A673 (cell line): ENCODE results near the gene CLTCL1. TPM values are rescaled to one million over a fixed set of nuclear protein-coding genes. Genes with fewer than 3 reads are reported as not detected.

ENCODE experiments used
- BruUV-seq: library from RNA; stranded (reverse); fragments of 400-500 nt; replicated peaks from 2 replicates; lab custom pipeline; 2021; lab: Mats Ljungman, UMichigan
- CTCF ChIA-PET: fragments of 300-600 bp; sonication (Branson Sonifier 250); formaldehyde crosslinking; loops from one replicate; lab custom pipeline; 2022; ENCODE audit warnings: antibody characterized with exemption; lab: Charles Lee
- POLR2A ChIA-PET: fragments of 300-600 bp; sonication (Branson Sonifier 250); formaldehyde crosslinking; loops from one replicate; lab custom pipeline; 2022; ENCODE audit warnings: antibody characterized with exemption; ENCODE audit not compliant: low non-redundant PET; lab: Charles Lee
- DNase-seq: peaks from one replicate; pipeline ENCODE4 v3.0.0-alpha.2; 2015; ENCODE audit warnings: low spot score
- H3K27ac ChIP-seq: fragments of 200-600 bp; sonication (generic); 2 replicates; pipeline ENCODE4 v1.5.1; 2016; ENCODE audit warnings: mixed run types, low read depth, mild to moderate bottlenecking, mixed read lengths, antibody characterized with exemption, low read length; ENCODE audit not compliant: poor library complexity, severe bottlenecking
- H3K27me3 ChIP-seq: fragments of 200-600 bp; sonication (generic); replicated peaks from 2 replicates; pipeline ENCODE4 v1.6.1; 2017; ENCODE audit warnings: mixed run types, low read depth, mild to moderate bottlenecking, mixed read lengths, antibody characterized with exemption, low read length; ENCODE audit not compliant: insufficient read depth, poor library complexity
- H3K36me3 ChIP-seq: fragments of 200-600 bp; sonication (generic); 2 replicates; pipeline ENCODE4 v1.6.1; 2016; ENCODE audit warnings: mixed run types, mild to moderate bottlenecking, mixed read lengths, antibody characterized with exemption, low read length; ENCODE audit not compliant: insufficient read depth, poor library complexity, severe bottlenecking
- H3K4me1 ChIP-seq: fragments of 200-600 bp; sonication (generic); 2 replicates; pipeline ENCODE4 v1.6.1; 2017; ENCODE audit warnings: mixed run types, mild to moderate bottlenecking, mixed read lengths, antibody characterized with exemption, low read length; ENCODE audit not compliant: insufficient read depth, poor library complexity, severe bottlenecking
- H3K4me3 ChIP-seq: fragments of 200-600 bp; sonication (generic); 2 replicates; pipeline ENCODE4 v1.5.1; 2016; ENCODE audit warnings: low read depth, mixed run types, mild to moderate bottlenecking, mixed read lengths, low read length; ENCODE audit not compliant: poor library complexity, severe bottlenecking
- H3K9me3 ChIP-seq: fragments of 200-600 bp; sonication (generic); 2 replicates; pipeline ENCODE4 v1.6.1; 2016; ENCODE audit warnings: mixed run types, low read depth, mild to moderate bottlenecking, mixed read lengths, antibody characterized with exemption, low read length; ENCODE audit not compliant: poor library complexity, severe bottlenecking
- EZH2 ChIP-seq: fragments of 200-600 bp; sonication (generic); IDR thresholded peaks from 2 replicates; pipeline ENCODE4 v1.6.1; 2017; ENCODE audit warnings: borderline replicate concordance, low read depth, mild to moderate bottlenecking, mixed read lengths, antibody characterized with exemption, low read length; ENCODE audit not compliant: poor library complexity, severe bottlenecking
- intact Hi-C: fragments of 100-400 bp; cut with micrococcal nuclease; formaldehyde crosslinking; loops from one replicate; pipeline ENCODE4 v1.10.0; 2022; ENCODE audit not compliant: unreplicated experiment
- total RNA-seq: library from RNA; stranded (reverse); gene quantifications from 2 replicates; pipeline ENCODE4 v1.2.3, GENCODE V29; 2021
- TF ChIP-seq, protein P1 (sequence below): fragments of 300-800, 200-600 bp; sonication (generic); conservative IDR thresholded peaks from 2 replicates; pipeline ENCODE4 v1.5.1; 2017; ENCODE audit warnings: low read depth, mild to moderate bottlenecking, antibody characterized with exemption, low read length, moderate library complexity, mixed read lengths

Gene CLTCL1
- total RNA-seq, 1 experiment from 2014 or later, result 7.5 TPM

DNA sequence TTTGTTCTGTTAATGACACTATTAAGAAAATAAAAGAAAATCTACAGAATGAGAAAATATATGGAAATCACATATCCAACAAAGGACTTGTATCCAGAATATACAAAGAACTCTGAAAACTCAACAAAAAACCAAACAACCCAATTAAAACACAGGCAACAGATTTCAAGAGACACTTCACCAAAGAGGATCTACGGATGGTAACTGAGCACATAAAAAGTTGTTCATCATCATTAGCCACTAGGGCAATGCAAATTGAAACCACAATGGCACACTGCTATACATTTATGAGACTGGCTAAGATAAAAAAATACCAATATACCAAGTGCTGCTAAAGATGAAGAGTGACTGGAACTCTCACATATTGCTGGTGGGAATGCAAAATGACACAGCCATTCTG, 78.5 kb downstream of the CLTCL1 start:
- Histone ChIP-seq H3K4me1 (peaks cover 13% of the 10 kb centered on the region), H3K27me3 (no peaks in the 10 kb centered on the region), H3K36me3 (no peaks in the 10 kb centered on the region), H3K27ac (no peak overlapping the region), H3K4me3 (no peak overlapping the region), H3K9me3 (no peaks in the 10 kb centered on the region)
- TF ChIP-seq EZH2, result no peak
- TF ChIP-seq, protein P1, sequence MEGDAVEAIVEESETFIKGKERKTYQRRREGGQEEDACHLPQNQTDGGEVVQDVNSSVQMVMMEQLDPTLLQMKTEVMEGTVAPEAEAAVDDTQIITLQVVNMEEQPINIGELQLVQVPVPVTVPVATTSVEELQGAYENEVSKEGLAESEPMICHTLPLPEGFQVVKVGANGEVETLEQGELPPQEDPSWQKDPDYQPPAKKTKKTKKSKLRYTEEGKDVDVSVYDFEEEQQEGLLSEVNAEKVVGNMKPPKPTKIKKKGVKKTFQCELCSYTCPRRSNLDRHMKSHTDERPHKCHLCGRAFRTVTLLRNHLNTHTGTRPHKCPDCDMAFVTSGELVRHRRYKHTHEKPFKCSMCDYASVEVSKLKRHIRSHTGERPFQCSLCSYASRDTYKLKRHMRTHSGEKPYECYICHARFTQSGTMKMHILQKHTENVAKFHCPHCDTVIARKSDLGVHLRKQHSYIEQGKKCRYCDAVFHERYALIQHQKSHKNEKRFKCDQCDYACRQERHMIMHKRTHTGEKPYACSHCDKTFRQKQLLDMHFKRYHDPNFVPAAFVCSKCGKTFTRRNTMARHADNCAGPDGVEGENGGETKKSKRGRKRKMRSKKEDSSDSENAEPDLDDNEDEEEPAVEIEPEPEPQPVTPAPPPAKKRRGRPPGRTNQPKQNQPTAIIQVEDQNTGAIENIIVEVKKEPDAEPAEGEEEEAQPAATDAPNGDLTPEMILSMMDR, result no peak
- DNase-seq, result no peak
- BruUV-seq, result no TSS peak
- ChIA-PET POLR2A (no interaction called here), CTCF (no interaction called here)
- intact Hi-C loops, result no loop called here

DNA sequence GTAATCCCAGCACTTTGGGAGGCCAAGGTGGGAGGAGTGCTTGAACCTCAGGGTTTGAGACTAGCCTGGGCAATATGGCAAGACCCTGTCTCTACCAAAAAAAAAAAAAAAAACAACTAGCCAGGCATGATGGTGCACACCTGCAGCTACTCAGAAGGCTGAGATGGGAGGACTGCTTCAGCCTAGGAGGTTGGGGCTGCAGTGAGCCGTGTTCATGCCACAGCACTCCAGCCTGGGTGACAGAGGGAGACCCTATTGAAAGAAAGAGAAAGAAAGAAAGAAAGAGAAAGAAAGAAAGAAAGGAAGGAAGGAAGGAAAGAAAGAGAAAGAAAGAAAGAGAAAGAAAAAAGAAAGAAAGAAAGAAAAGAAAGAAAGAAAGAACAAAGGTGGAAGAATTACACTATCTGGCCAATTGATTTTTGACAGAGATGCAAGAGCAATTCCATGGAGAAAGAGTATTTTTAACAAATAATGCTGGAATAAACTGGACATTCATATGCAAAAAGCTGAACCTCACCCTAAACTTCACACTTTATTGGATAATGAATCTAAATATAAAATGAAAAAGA, 79.1 kb downstream of the CLTCL1 start:
- Histone ChIP-seq H3K9me3 (no peaks in the 10 kb centered on the region), H3K36me3 (no peaks in the 10 kb centered on the region), H3K4me3 (no peak overlapping the region), H3K27ac (no peak overlapping the region), H3K4me1 (peaks cover 7% of the 10 kb centered on the region), H3K27me3 (no peaks in the 10 kb centered on the region)
- CTCF ChIA-PET, result no interaction called here
- TF ChIP-seq EZH2, result no peak
- TF ChIP-seq, protein P1, result no peak
- intact Hi-C loops, result no loop called here
- no peak for DNase-seq
- POLR2A ChIA-PET, result no interaction called here
- no TSS peak for BruUV-seq

DNA sequence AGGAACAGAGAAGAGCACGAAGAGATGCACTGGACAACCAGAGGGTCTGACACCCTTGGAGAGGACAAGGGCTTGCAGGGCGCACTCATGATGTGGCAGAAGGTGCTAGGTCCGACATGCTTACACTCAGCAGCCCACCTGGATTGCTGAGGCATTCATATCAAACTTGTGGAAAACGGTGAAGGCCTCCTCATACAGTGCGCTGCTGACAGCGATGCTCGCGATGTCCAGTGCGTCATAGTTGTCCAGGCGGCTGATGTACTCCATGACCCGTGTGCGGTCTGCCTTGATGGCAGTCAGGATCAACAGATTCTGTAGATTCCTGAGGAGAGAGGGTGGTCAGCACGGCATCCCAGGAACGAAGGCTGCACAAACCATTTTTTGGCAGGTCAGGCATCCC, 81.3 kb downstream of the CLTCL1 start:
- intact Hi-C loops, result no loop called here
- CTCF ChIA-PET, result no interaction called here
- no TSS peak for BruUV-seq
- no peaks in the 10 kb centered on the region for H3K27me3 ChIP-seq
- peaks cover 7% of the 10 kb centered on the region for H3K4me1 ChIP-seq
- H3K36me3 ChIP-seq, result no peaks in the 10 kb centered on the region
- TF ChIP-seq EZH2, result no peak
- TF ChIP-seq, protein P1, result no peak
- POLR2A ChIA-PET, result no interaction called here
- H3K27ac ChIP-seq, result no peak overlapping the region
- no peaks in the 10 kb centered on the region for H3K9me3 ChIP-seq
- no peak overlapping the region for H3K4me3 ChIP-seq
- DNase-seq, result no peak
